ENCODE data around the gene ZNF439. TPM values are rescaled to one million over a fixed set of nuclear protein-coding genes. Genes with fewer than 3 reads are reported as not detected.
"Not testable (repeated sequence)": the region's sequence is repeated elsewhere in the genome, so short reads cannot be mapped to it uniquely, and the experiment has no call there.

ZNF439 gene
- total and polyA plus RNA-seq, 2 of the 13 experiments (the other 11 are each of a cell fraction or from before 2014, with no cell fraction given): 2.9 to 4.9 TPM

DNA sequence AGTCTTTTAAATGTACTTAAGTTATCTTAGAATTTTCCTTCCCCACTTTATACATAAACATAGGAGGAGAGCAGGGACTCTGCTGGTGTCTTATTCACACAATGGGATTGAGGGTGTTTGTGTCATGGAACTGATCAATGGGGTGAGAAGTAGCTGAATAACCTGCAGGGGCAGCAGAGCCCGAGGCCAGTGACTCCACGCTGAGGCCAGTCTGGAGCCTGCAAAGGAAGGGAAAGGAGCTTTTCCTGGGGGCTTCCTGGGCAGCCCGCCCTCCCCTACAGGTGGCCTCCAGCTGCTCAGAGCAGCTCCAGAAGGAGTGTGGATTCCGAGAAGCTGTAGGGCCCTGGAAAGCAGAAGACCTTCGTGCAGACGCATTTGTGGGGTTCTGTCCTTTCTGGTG is 911 bp upstream of the ZNF439 start:
- H4K20me1 ChIP-seq (ENCODE audit: insufficient read depth, low read length); in situ Hi-C loops (cut with HindIII; ENCODE audit: extremely low pct_ligation_motif_present, low pct_unique_long_range_greater_than_20kb); H3K79me2 ChIP-seq (ENCODE audit: insufficient read depth, low read length); CTCF ChIA-PET (ENCODE audit: low intra/inter-chr PET ratio, low total read pairs); H2AFZ ChIP-seq (ENCODE audit: low read length); H3K27me3 ChIP-seq (ENCODE audit: control insufficient read depth in 1 of 2, insufficient read depth in 2 of 2, low read length in 2 of 2); H3K9ac ChIP-seq (ENCODE audit: insufficient read depth, low read depth, low read length); H3K9me3 ChIP-seq (ENCODE audit: low read length); H3K27ac ChIP-seq (ENCODE audit: extremely low read length, insufficient read depth, low read length); BruUV-seq (replicated peaks); intact Hi-C loops (cut with micrococcal nuclease; ENCODE audit: unreplicated experiment); H3K36me3 ChIP-seq (replicated peaks in 1 of 2; ENCODE audit: control insufficient read depth in 1 of 2, insufficient read depth in 2 of 2, low read length in 2 of 2): not testable (repeated sequence)
- 0 out of 2 replicates have a peak, but pooled peaks have one; percentile 22 for TF ChIP-seq SAP130 (CRISPR knock-in tag; IDR thresholded peaks at IDR 0.05; ENCODE audit: low read depth)
- 0 out of 2 replicates have a peak, but pooled peaks have one; percentile 18 for TF ChIP-seq KDM5B (CRISPR knock-in tag; IDR thresholded peaks at IDR 0.05; ENCODE audit: borderline replicate concordance)
- TF ChIP-seq, protein P1, sequence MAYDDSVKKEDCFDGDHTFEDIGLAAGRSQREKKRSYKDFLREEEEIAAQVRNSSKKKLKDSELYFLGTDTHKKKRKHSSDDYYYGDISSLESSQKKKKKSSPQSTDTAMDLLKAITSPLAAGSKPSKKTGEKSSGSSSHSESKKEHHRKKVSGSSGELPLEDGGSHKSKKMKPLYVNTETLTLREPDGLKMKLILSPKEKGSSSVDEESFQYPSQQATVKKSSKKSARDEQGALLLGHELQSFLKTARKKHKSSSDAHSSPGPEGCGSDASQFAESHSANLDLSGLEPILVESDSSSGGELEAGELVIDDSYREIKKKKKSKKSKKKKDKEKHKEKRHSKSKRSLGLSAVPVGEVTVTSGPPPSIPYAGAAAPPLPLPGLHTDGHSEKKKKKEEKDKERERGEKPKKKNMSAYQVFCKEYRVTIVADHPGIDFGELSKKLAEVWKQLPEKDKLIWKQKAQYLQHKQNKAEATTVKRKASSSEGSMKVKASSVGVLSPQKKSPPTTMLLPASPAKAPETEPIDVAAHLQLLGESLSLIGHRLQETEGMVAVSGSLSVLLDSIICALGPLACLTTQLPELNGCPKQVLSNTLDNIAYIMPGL (CRISPR knock-in tag; IDR thresholded peaks at IDR 0.05; ENCODE audit: borderline replicate concordance in 1 of 2, low read depth in 1 of 2): 0 out of 4 replicates have a peak, but pooled peaks of 1 of the 2 experiments have one; percentile 35
- TF ChIP-seq ZNF331 (CRISPR knock-in tag; IDR thresholded peaks at IDR 0.05): peak; percentile 44; the same call in 1 of the 2 replicates
- TF ChIP-seq ZIK1 (CRISPR knock-in tag; IDR thresholded peaks at IDR 0.05; ENCODE audit: borderline replicate concordance, low read depth): 0 out of 2 replicates have a peak, but pooled peaks have one; percentile 5
- peak; percentile 46; the same call in 1 of the 2 replicates for TF ChIP-seq CTCF (CRISPR knock-in tag; IDR thresholded peaks at IDR 0.05)
- 0 out of 2 replicates have a peak, but pooled peaks have one; percentile 27 for TF ChIP-seq ZBTB7B (CRISPR knock-in tag; IDR thresholded peaks at IDR 0.05)
- WGBS (ENCODE audit: low lambda C conversion rate): 8% methylated on average over 5 of the region's 6 CpGs
- DNase-seq (ENCODE audit: low spot score) (peak; percentile 13), FAIRE-seq (peak; percentile 54), ATAC-seq (peak; percentile 91)
- H3K4me3 ChIP-seq (replicated peaks in 1 of 3; ENCODE audit: insufficient read depth in 1 of 3, low read depth in 2 of 3, low read length in 3 of 3): peak overlapping the region; percentile 64 to 82 (median 75); a peak in 5 of 6 replicates
- peak overlapping the region; percentile 94 for H3K4me2 ChIP-seq (ENCODE audit: low read depth, low read length)
- POLR2A ChIA-PET: interaction anchor here (0.7 to 1.6 kb wide), 5 partner anchors 31 to 81 kb away, joined by 3 to 5 read pairs (median 3); partner anchors contain the start of genes ZNF441 and ZNF491
- peaks cover 32% of the 10 kb centered on the region for H3K4me1 ChIP-seq (ENCODE audit: insufficient read depth, low read length)
